GM19467 (cell line): ENCODE measurements around the gene AGAP1.

Source experiments
- ATAC-seq: cut with Tn5 transposase; IDR thresholded peaks from one replicate; pipeline ENCODE4 v1.9.1; 2021; ENCODE audit warnings: mild to moderate bottlenecking, moderate library complexity; ENCODE audit not compliant: unreplicated experiment

AGAP1 gene

GRCh38 chr2:235630718-235631296, 137.0 kb downstream of the AGAP1 start:
- ATAC-seq: no peak

GRCh38 chr2:235634435-235635158, 140.8 kb downstream of the AGAP1 start:
- no peak for ATAC-seq

- ATAC-seq: no peak
These were observed 142.7 kb downstream of the AGAP1 start for GRCh38 chr2:235636546-235636945.

GRCh38 chr2:235637896-235638295, 144.1 kb downstream of the AGAP1 start:
- ATAC-seq: no peak

GRCh38 chr2:235638541-235639427, 144.9 kb downstream of the AGAP1 start:
- no peak for ATAC-seq

- ATAC-seq: no peak
These were observed 145.6 kb downstream of the AGAP1 start for GRCh38 chr2:235639428-235639773.

GRCh38 chr2:235639885-235640284, 146.0 kb downstream of the AGAP1 start:
- no peak for ATAC-seq

- ATAC-seq: no peak
These were observed 146.5 kb downstream of the AGAP1 start for GRCh38 chr2:235640377-235640776.

- no peak for ATAC-seq
These were observed 147.3 kb downstream of the AGAP1 start for GRCh38 chr2:235640926-235641723.

- ATAC-seq: no peak
These were observed 148.1 kb downstream of the AGAP1 start for GRCh38 chr2:235641956-235642355.

GRCh38 chr2:235642446-235643098, 148.7 kb downstream of the AGAP1 start:
- no peak for ATAC-seq

GRCh38 chr2:235643680-235644511, 150.1 kb downstream of the AGAP1 start:
- ATAC-seq: no peak

- ATAC-seq: no peak
These were observed 153.4 kb downstream of the AGAP1 start for GRCh38 chr2:235647264-235647663.

- ATAC-seq: no peak
These were observed 154.0 kb downstream of the AGAP1 start for GRCh38 chr2:235647877-235648276.

- ATAC-seq: no peak
These were observed 155.6 kb downstream of the AGAP1 start for GRCh38 chr2:235649418-235649817.

GRCh38 chr2:235651643-235652042, 157.8 kb downstream of the AGAP1 start:
- ATAC-seq: no peak

- ATAC-seq: no peak
These were observed 160.4 kb downstream of the AGAP1 start for GRCh38 chr2:235654103-235654813.

GRCh38 chr2:235658351-235659174, 164.7 kb downstream of the AGAP1 start:
- no peak for ATAC-seq
